ENCODE results near the gene RAB4A.
A peak's percentile ranks its signal among the peaks of the same experiment; 100 is the strongest.

Gene RAB4A, protein sequence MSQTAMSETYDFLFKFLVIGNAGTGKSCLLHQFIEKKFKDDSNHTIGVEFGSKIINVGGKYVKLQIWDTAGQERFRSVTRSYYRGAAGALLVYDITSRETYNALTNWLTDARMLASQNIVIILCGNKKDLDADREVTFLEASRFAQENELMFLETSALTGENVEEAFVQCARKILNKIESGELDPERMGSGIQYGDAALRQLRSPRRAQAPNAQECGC

DNA sequence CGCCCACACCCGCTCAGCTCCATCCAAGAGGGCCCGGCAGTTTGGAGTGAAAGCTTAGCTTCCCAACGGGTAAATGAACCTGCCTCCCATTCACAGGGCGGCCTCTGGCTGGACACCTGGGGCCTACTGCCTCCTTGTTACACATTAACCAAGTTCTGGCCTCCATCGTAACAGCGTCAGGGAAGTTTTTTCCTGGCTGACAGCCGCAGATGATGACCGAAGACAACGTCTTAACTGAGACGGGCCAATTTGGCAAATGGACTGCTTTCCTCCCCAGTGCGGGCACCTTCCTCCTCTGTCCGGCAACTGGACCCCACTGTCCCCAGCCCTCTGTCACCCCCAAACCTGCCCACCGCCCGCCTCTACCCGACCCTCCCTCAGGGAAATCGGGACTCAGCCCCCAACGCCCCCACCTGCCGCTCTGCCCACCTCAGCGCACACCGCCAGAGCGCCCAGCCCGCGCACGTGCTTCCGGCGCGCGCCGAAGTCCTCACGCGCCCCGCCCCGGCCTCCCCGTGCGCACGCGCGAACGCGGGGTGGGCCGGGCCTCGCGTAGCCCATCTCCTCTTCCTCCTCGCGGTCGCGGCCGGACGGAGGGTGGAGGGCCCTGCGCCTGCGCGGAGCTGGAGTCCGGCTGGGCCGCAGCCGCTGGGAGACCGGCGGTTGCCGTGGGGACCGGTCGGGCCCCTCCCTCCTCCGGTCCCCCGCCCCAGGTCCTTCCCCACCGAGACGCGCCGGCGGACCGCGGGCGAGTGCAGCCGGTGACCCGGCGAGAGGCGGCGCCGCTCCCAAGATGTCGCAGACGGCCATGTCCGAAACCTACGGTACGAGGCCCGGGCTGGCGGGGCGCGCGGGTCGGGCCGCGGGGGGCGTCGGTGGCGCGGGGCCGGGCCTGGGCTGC, at the start of gene RAB4A:
TSS of gene RAB4A (plus strand) at position 565 of the 901 bp plus-strand sequence. CDS start at position 794, 229 bp downstream.
- Histone ChIP-seq H3K79me2 (peaks cover 4% of the 10 kb centered on the region), H3K36me3 (ENCODE audit: control insufficient read depth, insufficient read depth, low read length) (no peaks in the 10 kb centered on the region), H3K9me3 (ENCODE audit: control insufficient read depth, low read length) (peaks cover 3% of the 10 kb centered on the region), H3K4me1 (peaks cover 2% of the 10 kb centered on the region), H3K4me3 (ENCODE audit: low read depth, low read length) (peak within 1 kb of the TSS; percentile 79), H3K27me3 (ENCODE audit: control insufficient read depth, insufficient read depth, low read length) (no peaks in the 10 kb centered on the region), H3K4me2 (ENCODE audit: low read length) (peak within 1 kb of the TSS; percentile 97), H3K27ac (peak within 1 kb of the TSS; percentile 19), H3K9ac (no peak within 1 kb of the TSS), H2AFZ (peak within 1 kb of the TSS; percentile 80)
- TF ChIP-seq, protein P1, sequence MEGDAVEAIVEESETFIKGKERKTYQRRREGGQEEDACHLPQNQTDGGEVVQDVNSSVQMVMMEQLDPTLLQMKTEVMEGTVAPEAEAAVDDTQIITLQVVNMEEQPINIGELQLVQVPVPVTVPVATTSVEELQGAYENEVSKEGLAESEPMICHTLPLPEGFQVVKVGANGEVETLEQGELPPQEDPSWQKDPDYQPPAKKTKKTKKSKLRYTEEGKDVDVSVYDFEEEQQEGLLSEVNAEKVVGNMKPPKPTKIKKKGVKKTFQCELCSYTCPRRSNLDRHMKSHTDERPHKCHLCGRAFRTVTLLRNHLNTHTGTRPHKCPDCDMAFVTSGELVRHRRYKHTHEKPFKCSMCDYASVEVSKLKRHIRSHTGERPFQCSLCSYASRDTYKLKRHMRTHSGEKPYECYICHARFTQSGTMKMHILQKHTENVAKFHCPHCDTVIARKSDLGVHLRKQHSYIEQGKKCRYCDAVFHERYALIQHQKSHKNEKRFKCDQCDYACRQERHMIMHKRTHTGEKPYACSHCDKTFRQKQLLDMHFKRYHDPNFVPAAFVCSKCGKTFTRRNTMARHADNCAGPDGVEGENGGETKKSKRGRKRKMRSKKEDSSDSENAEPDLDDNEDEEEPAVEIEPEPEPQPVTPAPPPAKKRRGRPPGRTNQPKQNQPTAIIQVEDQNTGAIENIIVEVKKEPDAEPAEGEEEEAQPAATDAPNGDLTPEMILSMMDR (IDR thresholded peaks at IDR 0.05): no peak

- H3K9me3 ChIP-seq (ENCODE audit: control insufficient read depth, low read length): no peaks in the 10 kb centered on the region
- no peak overlapping the region for H3K9ac ChIP-seq
- no peak overlapping the region for H2AFZ ChIP-seq
- H3K36me3 ChIP-seq (ENCODE audit: control insufficient read depth, insufficient read depth, low read length): no peaks in the 10 kb centered on the region
- H3K79me2 ChIP-seq: no peaks in the 10 kb centered on the region
- TF ChIP-seq, protein P1 (IDR thresholded peaks at IDR 0.05): no peak
- no peak overlapping the region for H3K27ac ChIP-seq
- H3K27me3 ChIP-seq (ENCODE audit: control insufficient read depth, insufficient read depth, low read length): no peaks in the 10 kb centered on the region
- no peak overlapping the region for H3K4me3 ChIP-seq (ENCODE audit: low read depth, low read length)
- no peaks in the 10 kb centered on the region for H3K4me1 ChIP-seq
- no peak overlapping the region for H3K4me2 ChIP-seq (ENCODE audit: low read length)
Measured at GRCh38 chr1:229222081-229222480, 48.8 kb upstream of the RAB4A start.

GRCh38 chr1:229223498-229223897, 47.4 kb upstream of the RAB4A start:
- H3K79me2 ChIP-seq: no peaks in the 10 kb centered on the region
- H3K36me3 ChIP-seq (ENCODE audit: control insufficient read depth, insufficient read depth, low read length): no peaks in the 10 kb centered on the region
- no peak overlapping the region for H3K4me3 ChIP-seq (ENCODE audit: low read depth, low read length)
- H3K9me3 ChIP-seq (ENCODE audit: control insufficient read depth, low read length): no peaks in the 10 kb centered on the region
- no peaks in the 10 kb centered on the region for H3K27me3 ChIP-seq (ENCODE audit: control insufficient read depth, insufficient read depth, low read length)
- H3K4me2 ChIP-seq (ENCODE audit: low read length): peak overlapping the region; percentile 55
- no peaks in the 10 kb centered on the region for H3K4me1 ChIP-seq
- peak overlapping the region; percentile 34 for H3K27ac ChIP-seq
- H2AFZ ChIP-seq: no peak overlapping the region
- TF ChIP-seq, protein P1 (IDR thresholded peaks at IDR 0.05): no peak
- H3K9ac ChIP-seq: no peak overlapping the region

GRCh38 chr1:229224308-229224707, 46.6 kb upstream of the RAB4A start:
- TF ChIP-seq, protein P1 (IDR thresholded peaks at IDR 0.05): no peak
- H3K9ac ChIP-seq: no peak overlapping the region
- H3K9me3 ChIP-seq (ENCODE audit: control insufficient read depth, low read length): no peaks in the 10 kb centered on the region
- H3K4me1 ChIP-seq: no peaks in the 10 kb centered on the region
- H3K27ac ChIP-seq: no peak overlapping the region
- H2AFZ ChIP-seq: no peak overlapping the region
- no peak overlapping the region for H3K4me2 ChIP-seq (ENCODE audit: low read length)
- no peaks in the 10 kb centered on the region for H3K27me3 ChIP-seq (ENCODE audit: control insufficient read depth, insufficient read depth, low read length)
- H3K36me3 ChIP-seq (ENCODE audit: control insufficient read depth, insufficient read depth, low read length): no peaks in the 10 kb centered on the region
- no peak overlapping the region for H3K4me3 ChIP-seq (ENCODE audit: low read depth, low read length)
- H3K79me2 ChIP-seq: no peaks in the 10 kb centered on the region
